Measurements from ENCODE around the gene MAP7. TPM values are rescaled to one million over a fixed set of nuclear protein-coding genes. Genes with fewer than 3 reads are reported as not detected.

MAP7 gene
- total RNA-seq, 4 donors from 2014 or later: 18.3 to 33.0 (median 28.2) TPM

DNA sequence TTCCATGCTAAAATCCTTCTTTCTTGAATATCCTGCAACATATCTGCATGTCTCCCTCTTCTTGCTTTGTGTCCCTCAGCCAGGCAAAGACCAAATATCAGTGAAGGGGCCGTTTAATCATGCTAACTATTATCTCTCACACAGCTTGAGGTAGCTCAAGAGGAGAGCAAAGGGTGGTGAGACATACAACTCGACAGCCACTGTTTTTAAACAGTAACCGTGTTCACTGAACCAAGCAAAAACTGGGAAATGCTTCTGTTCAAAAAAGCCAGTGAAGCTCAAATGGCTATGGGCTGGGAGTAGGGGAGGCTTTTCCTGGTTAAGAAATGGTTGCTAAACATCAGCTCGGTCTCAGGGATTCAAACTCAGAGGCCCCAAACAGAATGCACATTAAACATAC lies 83.4 kb downstream of the MAP7 start:
- intact Hi-C loops (cut with DNase I): no loop called here
- WGBS, 2 donors: 33 to 37% methylated on average over 4 of the region's 4 CpGs
- no peaks in the 10 kb centered on the region for H3K27me3 ChIP-seq

DNA sequence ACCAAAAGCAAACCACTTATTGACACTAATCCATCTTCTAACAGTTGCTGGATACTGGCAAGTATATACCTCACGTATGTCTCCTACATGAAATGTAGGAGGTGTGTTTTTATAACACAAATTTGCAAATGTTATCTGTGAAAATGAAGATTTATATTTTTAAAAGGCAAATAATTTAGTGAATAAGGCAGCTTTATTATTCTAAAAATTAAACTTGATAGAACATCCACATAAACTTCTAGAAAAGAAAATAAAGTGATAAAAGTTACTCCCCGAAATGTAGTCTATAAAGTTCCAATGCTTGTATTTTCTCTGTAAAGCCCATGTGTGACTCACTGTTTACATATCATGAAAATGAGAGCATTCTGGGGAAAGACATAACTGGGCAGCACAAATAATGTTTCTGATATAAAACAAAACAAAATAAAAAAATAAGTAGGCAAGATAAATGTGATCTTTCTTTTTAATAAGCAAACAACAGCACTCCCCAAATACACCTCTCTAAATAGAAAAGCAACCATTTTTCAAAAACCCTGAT lies 84.4 kb downstream of the MAP7 start:
- no peaks in the 10 kb centered on the region for H3K36me3 ChIP-seq
- H3K27me3 ChIP-seq: no peaks in the 10 kb centered on the region
- no peak for TF ChIP-seq POLR2A (IDR thresholded peaks at IDR 0.05)
- TF ChIP-seq, protein P1, sequence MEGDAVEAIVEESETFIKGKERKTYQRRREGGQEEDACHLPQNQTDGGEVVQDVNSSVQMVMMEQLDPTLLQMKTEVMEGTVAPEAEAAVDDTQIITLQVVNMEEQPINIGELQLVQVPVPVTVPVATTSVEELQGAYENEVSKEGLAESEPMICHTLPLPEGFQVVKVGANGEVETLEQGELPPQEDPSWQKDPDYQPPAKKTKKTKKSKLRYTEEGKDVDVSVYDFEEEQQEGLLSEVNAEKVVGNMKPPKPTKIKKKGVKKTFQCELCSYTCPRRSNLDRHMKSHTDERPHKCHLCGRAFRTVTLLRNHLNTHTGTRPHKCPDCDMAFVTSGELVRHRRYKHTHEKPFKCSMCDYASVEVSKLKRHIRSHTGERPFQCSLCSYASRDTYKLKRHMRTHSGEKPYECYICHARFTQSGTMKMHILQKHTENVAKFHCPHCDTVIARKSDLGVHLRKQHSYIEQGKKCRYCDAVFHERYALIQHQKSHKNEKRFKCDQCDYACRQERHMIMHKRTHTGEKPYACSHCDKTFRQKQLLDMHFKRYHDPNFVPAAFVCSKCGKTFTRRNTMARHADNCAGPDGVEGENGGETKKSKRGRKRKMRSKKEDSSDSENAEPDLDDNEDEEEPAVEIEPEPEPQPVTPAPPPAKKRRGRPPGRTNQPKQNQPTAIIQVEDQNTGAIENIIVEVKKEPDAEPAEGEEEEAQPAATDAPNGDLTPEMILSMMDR (IDR thresholded peaks at IDR 0.05): no peak
- H3K4me3 ChIP-seq: no peak overlapping the region
- DNase-seq: no peak
- WGBS, 2 donors: 63 to 73% methylated on average over 2 of the region's 2 CpGs
- H3K4me1 ChIP-seq: peaks cover 0 to under 1% (median 0%) of the 10 kb centered on the region in 3 donors
- no peaks in the 10 kb centered on the region for H3K9me3 ChIP-seq
- intact Hi-C loops (cut with DNase I): no loop called here
- no peak overlapping the region for H3K27ac ChIP-seq

More for the DNA sequence above, 83.4 kb downstream of the MAP7 start:
- no peak for DNase-seq
- Histone ChIP-seq H3K27ac (no peak overlapping the region), H3K9me3 (no peaks in the 10 kb centered on the region), H3K4me3 (no peak overlapping the region), H3K4me1 (peaks cover 0 to 10% (median 0%) of the 10 kb centered on the region in 3 donors), H3K36me3 (no peaks in the 10 kb centered on the region)
- TF ChIP-seq, protein P1 (IDR thresholded peaks at IDR 0.05): no peak
- no peak for TF ChIP-seq POLR2A (IDR thresholded peaks at IDR 0.05)

DNA sequence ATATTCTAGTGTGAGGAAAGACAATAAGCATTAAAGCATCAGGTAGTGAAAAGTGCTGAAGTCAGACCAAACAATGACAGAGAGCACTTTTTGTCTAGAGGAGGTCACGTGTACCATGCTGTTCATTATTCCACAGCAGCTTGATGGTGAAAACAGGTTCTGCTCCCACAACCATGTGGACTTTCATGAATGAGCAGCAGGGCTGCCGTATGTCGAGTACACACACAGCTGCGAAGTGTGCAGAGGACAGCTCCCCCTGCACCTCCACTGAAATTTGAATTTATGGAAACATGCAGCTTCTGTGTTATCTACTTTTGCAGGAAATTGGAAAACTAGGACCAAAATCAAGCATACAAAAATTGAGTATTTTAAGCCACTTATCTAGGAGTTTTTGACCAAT lies 85.3 kb downstream of the MAP7 start:
- DNase-seq: no peak
- H3K9me3 ChIP-seq: no peaks in the 10 kb centered on the region
- intact Hi-C loops (cut with DNase I): no loop called here
- no peak for TF ChIP-seq POLR2A (IDR thresholded peaks at IDR 0.05)
- H3K4me3 ChIP-seq: no peak overlapping the region
- no peaks in the 10 kb centered on the region for H3K27me3 ChIP-seq
- H3K4me1 ChIP-seq: no peaks in the 10 kb centered on the region
- no peaks in the 10 kb centered on the region for H3K36me3 ChIP-seq
- H3K27ac ChIP-seq: no peak overlapping the region
- 82 to 91% methylated on average over 4 of the region's 4 CpGs for WGBS, 2 donors

DNA sequence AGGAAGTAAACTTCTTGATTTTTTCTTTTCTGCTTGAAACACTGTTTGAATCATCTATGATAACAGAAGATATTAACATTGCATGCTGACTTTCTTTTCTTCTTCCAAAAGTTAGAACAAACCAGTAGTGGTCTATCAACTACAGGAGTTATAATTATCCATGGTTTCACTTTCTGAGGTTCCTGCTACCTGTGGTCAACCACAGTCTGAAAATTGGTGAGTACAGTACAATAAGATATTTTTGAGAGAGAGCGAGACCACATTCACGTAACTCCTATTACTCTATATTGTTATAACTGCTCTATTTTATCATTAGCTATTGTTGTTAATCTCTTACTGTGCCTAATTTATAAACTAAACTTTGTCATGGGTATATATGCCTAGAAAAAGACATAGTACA lies 86.1 kb downstream of the MAP7 start:
- Histone ChIP-seq H3K36me3 (no peaks in the 10 kb centered on the region), H3K4me1 (no peaks in the 10 kb centered on the region), H3K27me3 (no peaks in the 10 kb centered on the region), H3K9me3 (no peaks in the 10 kb centered on the region), H3K4me3 (no peak overlapping the region), H3K27ac (no peak overlapping the region)
- 70 to 75% methylated on average over 2 of the region's 2 CpGs for WGBS, 2 donors
- intact Hi-C loops (cut with DNase I): no loop called here
- no peak for DNase-seq
- TF ChIP-seq, protein P1 (IDR thresholded peaks at IDR 0.05): no peak
- TF ChIP-seq POLR2A (IDR thresholded peaks at IDR 0.05): no peak

DNA sequence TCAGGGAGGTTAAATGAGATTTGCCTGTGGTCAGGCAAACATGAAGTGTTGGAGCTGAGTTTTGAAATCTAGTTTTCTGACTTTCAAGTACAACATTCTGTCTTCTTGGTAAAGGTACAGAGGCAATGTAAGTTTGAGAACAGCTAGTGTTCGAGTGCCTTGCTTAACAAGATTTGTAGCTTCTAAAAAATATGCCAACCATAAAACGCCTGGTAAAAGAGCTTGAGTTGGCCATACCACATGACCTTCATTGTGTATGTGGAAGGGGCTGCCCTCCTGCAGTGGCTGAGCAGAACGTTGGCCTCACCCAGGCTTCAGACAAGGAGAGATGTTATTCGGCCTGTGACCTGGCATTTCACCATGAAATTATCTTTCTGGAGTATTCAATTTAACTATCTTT lies 86.5 kb downstream of the MAP7 start:
- no peak for DNase-seq
- Histone ChIP-seq H3K9me3 (no peaks in the 10 kb centered on the region), H3K27ac (no peak overlapping the region), H3K4me1 (no peaks in the 10 kb centered on the region), H3K4me3 (no peak overlapping the region), H3K27me3 (no peaks in the 10 kb centered on the region), H3K36me3 (no peaks in the 10 kb centered on the region)
- TF ChIP-seq, protein P1 (IDR thresholded peaks at IDR 0.05): no peak
- no peak for TF ChIP-seq POLR2A (IDR thresholded peaks at IDR 0.05)
- intact Hi-C loops (cut with DNase I): no loop called here
- 69 to 77% methylated on average over 4 of the region's 4 CpGs for WGBS, 2 donors

Data from esophagus squamous epithelium (tissue), 5 donors.